ENCODE measurements around the gene ABLIM2.

Gene ABLIM2

DNA sequence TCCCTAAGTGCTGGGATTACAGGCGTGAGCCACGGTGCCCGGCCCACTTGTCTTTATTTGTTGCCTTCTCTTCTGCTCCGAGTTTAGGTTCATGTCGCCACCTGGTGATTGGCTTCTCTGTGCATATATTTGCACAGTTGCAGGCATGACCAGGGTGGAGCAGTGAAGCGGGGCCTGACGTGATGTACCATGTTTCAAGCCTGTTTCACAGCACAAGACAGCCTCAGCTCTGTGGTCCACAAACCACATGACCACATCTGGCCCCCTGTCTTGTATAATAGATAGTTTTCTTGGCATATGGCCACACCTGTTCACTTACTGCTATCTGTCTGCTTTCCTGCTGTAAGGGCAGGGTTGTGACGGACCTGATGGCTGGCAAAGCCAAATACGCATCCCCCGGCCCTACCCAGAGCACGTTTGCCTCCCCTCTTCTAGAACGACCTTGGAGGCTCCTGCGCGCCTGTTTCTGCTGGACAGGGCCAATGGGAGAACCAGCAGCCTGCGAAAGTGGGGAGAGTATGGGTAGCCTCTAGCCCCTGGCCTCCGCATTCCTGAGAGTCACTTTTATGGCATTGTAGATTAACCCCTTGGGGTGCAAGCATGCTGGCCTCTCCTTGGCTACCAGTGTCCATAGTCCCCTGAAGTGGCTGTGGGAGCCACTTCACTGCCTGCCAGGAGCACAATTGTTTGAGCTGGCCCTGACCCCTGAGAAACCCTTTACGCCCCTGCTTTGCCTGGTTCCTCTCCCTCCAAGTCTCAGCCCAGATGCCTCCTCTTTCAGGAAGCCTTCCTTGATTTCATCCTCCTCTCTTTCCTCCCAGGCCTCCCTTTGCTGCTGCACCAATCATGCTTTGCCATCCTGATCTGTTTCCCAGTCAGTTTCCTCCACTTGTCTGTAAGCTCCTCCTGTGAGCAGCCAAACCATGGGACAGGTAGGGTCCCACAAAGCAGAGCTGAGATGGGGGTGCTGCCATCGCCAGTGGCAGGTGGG is 34.4 kb upstream of the ABLIM2 start:
- peak; percentile 73 for DNase-seq

DNA sequence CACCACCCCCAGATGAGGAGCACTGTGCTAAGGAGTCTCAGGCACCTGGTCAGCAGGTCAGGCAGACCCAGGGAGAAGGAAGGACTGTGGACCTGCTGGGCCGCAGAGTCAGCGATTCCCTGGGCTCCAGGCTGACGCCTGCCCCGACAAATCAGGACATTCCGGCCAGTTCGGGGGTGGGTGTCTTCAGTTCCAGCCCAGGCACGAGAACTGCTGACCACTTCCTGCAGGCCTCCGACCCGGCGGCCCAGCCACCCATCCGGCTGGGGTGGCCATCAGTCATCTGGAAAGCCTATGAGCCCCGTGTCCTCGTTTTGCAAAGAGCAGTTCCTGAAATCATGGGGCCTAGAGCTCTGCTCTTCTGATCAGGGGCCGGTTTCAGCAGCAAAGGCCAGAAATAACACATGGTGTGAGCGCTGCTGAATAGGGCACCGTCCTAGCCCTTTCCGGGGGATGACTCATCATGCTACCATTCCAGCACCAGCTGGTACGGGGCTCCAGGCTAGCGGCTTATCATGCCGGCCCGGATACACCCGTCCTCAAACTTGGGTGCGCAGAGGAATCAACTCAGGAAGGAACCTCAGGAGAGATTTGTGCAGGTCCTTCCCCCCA is 32.6 kb upstream of the ABLIM2 start:
- DNase-seq, result no peak

DNA sequence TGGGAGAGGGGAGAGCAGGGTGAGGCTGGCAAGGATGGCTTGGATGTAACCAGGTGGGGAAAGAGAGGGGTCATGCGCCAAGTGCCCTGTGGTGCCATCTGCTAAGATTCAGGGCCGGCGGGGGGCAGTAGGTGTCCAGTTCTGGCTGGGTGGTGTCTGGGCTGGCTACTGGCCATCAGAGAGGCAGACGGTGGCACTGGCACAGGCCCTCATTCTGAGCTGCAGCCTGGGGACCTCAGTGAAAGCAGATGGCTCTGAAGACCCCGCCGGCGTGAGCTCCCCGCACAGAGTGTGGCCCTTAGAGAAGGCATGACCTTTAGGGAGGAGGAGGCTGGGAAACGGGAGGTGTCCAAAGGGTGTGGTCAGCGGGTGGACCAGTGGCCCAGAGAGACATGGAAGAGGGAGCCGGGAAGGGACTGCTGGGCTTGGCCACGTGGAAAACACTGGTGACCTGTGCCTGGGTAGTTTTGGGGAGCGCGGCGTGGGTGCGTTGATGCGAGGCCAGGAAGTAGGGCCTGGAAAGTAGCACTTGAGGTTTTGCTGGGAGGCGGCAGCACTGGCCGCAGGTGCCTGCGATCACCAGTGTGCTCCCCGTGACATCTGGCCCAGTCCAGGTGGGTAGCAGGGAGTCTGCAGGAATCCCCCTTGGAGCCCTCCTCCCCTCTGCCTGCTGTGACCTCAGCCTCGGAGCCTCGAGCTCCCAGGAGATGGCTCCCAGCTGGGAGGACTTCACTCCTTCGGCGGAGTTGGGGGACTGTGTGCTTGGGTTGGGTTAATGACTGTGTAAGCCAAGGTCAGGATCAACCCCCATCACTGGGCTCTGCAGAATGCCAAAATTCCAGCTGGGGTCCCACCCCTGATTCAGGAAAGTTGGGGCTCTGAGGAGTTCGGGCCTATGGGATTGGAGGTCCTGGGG is 31.2 kb upstream of the ABLIM2 start:
- no peak for DNase-seq

GRCh38 chr4:8188743-8189550 is 30.3 kb upstream of the ABLIM2 start:
- DNase-seq, result peak; percentile 84

- DNase-seq, result no peak
Measured at GRCh38 chr4:8188085-8188484, 29.5 kb upstream of the ABLIM2 start.

DNA sequence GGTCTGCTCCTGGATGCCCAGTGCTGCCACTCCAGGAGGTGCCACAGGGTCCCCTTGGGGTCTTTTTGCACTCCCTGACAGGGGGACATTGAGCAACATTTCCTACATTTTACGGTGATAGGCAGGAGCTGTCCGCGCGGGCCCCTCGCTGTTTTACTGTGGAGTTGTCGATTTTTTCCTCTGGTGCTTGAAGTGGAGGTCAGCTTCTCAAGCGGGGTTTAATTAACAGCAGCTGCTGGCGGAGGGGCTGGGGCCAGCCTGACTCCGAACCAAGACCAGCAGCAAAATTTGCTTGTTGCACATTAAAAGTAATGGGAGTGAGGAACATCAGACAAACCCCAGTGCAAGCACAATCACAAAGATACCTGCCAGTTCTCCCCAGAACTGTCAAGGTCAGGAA is 27.3 kb upstream of the ABLIM2 start:
- no peak for DNase-seq

DNA sequence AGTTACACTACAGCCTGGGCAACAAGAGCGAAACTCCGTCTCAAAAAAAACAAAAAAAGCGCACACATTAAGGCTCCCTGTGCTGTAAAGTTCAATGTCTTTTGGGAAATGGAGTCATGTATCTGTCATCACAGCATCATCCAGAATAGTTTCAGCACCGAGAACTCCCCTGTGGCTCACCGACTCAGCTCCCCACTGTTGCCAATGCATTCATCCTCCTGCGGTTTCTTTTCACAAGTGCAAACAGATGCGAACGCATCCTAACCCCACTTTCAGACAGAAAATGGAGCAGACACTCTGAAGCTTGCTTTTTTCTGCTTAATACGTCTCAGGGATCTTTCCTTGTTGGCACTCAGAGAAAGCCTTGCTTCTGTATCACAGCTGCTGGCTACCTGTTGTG is 26.7 kb upstream of the ABLIM2 start:
- DNase-seq, result no peak

DNA sequence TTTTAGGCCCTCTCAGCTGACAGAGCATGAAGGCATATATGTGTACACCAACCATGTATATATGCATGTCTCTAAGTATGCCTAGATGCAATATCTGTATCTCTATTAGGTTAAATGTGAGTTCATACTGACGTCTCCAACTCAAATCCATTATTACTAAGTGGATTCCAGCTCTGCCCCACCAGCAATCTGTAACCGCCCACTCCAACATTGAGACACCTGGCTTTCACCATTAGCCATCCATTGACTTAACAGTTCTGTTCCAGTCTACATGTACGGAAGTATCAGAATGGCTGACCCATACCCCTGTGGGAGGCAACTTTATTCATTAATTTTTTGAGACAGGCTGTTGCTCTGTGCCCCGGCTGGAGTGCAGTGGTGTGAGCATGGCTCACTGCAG is 25.4 kb upstream of the ABLIM2 start:
- DNase-seq, result no peak

GRCh38 chr4:8182858-8183725 is 24.5 kb upstream of the ABLIM2 start:
- no peak for DNase-seq

- no peak for DNase-seq
Measured at GRCh38 chr4:8182294-8182693, 23.7 kb upstream of the ABLIM2 start.

GRCh38 chr4:8181844-8182243 is 23.2 kb upstream of the ABLIM2 start:
- DNase-seq, result no peak

DNA sequence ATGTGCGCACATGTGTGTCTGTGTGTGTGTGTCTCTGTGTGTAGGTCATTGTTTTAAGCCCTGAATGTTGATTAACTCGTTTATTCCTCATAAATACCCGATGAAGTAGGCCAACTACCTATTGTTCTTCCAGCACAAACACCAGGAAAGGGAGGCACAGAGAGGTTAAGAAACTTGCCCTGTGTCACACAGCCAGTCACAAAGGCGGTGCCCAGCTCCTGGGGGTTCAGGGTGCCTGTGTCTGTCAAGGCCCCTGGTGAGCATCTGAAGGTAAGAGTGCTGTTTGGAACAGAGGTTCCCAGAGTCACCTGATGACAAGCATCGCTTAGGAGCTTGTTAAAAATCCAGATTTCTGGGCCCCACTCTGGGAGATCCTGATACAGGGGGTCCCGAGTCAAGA is 22.5 kb upstream of the ABLIM2 start:
- no peak for DNase-seq

DNA sequence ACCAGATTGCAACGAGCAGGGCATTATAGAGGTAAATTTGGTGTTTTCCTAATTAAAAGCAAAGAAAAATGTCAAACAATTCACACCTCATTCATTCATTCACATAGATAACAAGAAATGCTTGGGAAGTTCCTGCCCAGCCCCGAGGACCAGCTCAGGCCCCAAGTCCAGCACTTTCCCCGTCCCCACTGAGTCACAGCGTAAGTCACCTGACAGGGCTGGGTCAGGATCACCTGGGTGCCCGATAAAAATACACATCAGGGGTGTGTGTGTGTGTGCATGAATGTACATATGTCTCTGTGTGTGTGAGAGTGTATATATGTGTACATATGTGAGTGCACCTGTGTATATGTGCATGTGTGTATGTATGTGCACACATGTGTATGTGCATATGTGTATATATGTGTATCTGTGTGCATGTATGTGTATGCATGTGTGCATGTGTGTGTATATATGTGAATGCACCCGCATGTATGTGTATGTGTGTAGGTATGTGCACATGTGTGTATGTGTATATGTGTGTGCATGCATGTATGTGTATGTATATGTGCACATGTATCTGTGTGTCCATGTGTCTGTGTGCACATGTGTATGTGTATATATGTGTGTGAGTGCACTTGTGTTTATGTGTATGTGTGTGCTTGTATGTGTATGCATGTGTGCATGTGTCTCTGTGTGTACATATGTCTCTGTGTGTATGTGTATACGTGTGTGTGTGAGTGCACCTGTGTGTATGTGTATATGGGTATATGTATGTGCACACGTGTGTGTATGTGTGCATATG is 21.9 kb upstream of the ABLIM2 start:
- no peak for DNase-seq

DNA sequence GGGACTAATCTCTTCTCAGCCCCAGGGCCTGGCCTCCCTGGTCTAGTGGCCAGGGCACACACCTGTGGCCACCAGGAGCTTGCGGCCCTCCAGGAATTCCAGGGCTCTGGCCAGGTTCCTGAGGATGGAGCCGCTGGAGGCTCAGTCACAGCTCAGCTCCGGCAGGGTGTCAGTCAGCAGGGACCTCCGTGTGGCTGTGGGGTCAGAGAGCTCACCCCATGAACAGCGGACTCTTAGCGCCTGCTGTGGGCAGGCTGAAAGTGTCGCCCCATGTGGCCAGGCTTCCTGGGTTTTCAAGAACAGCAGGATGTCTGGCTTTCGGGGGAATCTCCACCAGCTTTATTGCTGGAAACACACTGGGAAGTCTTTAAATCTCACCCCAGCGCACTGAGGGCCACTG is 21.2 kb upstream of the ABLIM2 start:
- DNase-seq, result no peak

DNA sequence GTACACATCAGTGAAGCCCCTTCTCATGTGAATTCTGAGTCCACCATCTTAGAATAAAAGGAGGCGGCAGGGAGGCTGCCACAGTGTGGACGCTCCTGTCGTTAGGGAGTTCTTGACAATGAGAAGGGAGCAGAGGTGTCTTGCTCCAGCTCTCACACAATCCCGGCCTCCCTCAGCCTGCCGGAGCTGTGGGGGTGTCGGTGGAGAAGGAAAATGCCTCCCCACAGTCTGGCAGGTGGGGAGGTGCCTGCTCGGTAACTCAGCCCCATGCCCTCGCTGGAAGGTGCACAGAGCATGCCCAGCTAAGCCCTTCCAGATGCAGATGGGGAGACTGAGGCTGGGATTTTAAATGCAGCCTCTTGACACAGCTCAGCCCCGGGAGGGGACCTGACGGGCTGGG is 20.5 kb upstream of the ABLIM2 start:
- DNase-seq, result no peak

- no peak for DNase-seq
Measured at GRCh38 chr4:8177956-8178355, 19.3 kb upstream of the ABLIM2 start.

- no peak for DNase-seq
Measured at GRCh38 chr4:8177552-8177951, 18.9 kb upstream of the ABLIM2 start.

- peak; percentile 31 for DNase-seq
Measured at GRCh38 chr4:8176547-8177399, 18.2 kb upstream of the ABLIM2 start.

DNA sequence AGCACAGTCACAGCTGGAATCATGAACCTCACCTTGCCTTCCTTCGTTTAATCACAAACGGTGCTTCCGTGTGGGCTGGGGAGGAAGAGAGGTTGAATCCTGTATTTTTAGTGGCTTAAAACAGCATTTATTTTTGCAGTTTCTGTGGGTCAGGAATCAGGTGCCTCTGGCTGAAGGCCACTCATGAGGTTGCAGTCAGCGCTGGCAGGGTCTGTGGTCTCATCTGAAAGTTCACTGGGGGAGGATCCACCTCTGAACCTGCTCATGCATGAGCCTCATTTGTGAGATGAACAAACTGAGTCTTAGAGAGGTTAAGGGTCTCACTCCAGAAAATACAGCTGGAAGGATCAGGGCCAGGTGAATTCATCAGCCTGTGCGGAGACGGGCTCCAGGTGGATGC is 17.1 kb upstream of the ABLIM2 start:
- DNase-seq, result no peak

DNA sequence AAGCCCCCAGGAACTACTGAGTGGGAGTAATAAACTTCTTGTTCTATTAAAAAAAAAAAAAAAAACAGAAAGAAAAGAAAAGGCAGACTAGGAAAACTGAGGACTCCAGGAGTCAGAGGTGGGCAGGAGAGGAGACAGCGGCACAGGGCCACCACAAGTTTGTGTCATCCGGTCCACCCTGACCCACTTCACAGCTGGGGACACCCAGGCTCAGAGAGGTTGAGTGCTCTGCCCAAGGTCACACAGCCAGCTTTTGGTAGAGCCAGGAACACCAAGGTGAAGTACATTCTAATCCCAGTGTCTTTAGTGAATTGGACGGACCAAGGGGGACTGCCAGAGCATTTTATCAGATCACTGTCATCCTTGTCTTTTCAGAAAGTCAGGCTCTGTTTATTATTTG is 16.4 kb upstream of the ABLIM2 start:
- no peak for DNase-seq
